ENCODE measurements around the gene SPAM1.

Gene SPAM1

DNA sequence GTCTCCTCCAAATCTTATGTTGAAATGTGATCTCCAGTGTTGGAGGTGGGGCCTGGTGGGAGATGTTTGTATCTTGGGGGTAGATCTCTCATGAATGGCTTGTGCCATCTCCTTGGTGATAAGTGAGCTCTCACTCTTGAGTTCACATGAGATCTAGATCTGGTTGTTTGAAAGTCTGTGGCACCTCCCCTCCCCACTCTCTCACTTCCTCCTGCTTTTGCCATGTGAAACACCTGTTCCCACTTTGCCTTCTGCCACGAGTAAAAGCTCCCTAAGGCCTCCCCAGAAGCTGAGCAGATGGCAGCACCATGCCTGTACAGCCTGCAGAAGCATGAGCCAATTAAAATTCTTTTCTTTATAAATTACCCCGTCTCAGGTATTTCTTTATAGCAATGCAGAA lies 84.3 kb downstream of the SPAM1 start:
- peaks cover 0 to 1% of the 10 kb centered on the region in 2 donors for H3K9me3 ChIP-seq (replicated peaks in 1 of 2; ENCODE audit: control insufficient read depth in 2 of 2, insufficient read depth in 1 of 2, low read depth in 1 of 2, low read length in 2 of 2)
- no peak overlapping the region for H4K8ac ChIP-seq (ENCODE audit: low read depth, low read length)
- H3K36me3 ChIP-seq (replicated peaks in 1 of 2; ENCODE audit: control insufficient read depth in 2 of 2, insufficient read depth in 2 of 2, low read length in 2 of 2) = no peaks in the 10 kb centered on the region
- H3K79me1 ChIP-seq (ENCODE audit: low read depth, low read length) = no peaks in the 10 kb centered on the region
- no peak overlapping the region for H3K18ac ChIP-seq (ENCODE audit: low read length)
- no peak overlapping the region for H3K23ac ChIP-seq (ENCODE audit: low read depth, low read length, poor library complexity)
- H2BK15ac ChIP-seq (ENCODE audit: low read length) = no peak overlapping the region
- H3K27me3 ChIP-seq (ENCODE audit: control insufficient read depth in 3 of 3, insufficient read depth in 3 of 3, low read depth in 1 of 3, low read length in 3 of 3) = no peaks in the 10 kb centered on the region
- no peak overlapping the region for H3K4me2 ChIP-seq (ENCODE audit: insufficient read depth, low read length, poor library complexity, severe bottlenecking)
- no peak overlapping the region for H2BK12ac ChIP-seq (ENCODE audit: low read length)
- no peak overlapping the region for H2AFZ ChIP-seq (ENCODE audit: low read length)
- H3K4ac ChIP-seq (ENCODE audit: low read length) = no peak overlapping the region
- H3K27ac ChIP-seq (replicated peaks; ENCODE audit: low read length) = no peak overlapping the region
- H2BK120ac ChIP-seq (ENCODE audit: low read depth, low read length) = no peak overlapping the region
- no peak overlapping the region for H3K14ac ChIP-seq (ENCODE audit: low read length)
- no peak for DNase-seq (ENCODE audit: low spot score)
- H2BK5ac ChIP-seq (ENCODE audit: low read length) = no peak overlapping the region
- no peak overlapping the region for H4K91ac ChIP-seq (ENCODE audit: low read depth, low read length, poor library complexity)
- H3K4me3 ChIP-seq (ENCODE audit: low read length in 2 of 2) = no peak overlapping the region
- no CpG with 5 or more reads among the region's 2 CpGs for WGBS, 2 donors (ENCODE audit: extremely low coverage in 2 of 2, insufficient read length in 2 of 2, insufficient replicate concordance in 1 of 2)
- H3K9ac ChIP-seq (ENCODE audit: low read depth, low read length, poor library complexity) = no peak overlapping the region
- H2AK5ac ChIP-seq (ENCODE audit: low read depth, low read length) = no peak overlapping the region
- H3K4me1 ChIP-seq (ENCODE audit: control insufficient read depth in 2 of 2, insufficient read depth in 1 of 2, low read depth in 1 of 2, low read length in 2 of 2) = peaks cover 0 to 2% of the 10 kb centered on the region in 2 donors
